Measurements from ENCODE around the gene ITPR2.
"Not testable (repeated sequence)": the region's sequence is repeated elsewhere in the genome, so short reads cannot be mapped to it uniquely, and the experiment has no call there.

The ITPR2 gene

GRCh38 chr12:26614011-26614616 lies 218.9 kb downstream of the ITPR2 start:
- peak; percentile 48 for DNase-seq

- DNase-seq, result no peak
These were observed 220.8 kb downstream of the ITPR2 start for GRCh38 chr12:26612203-26612602.

DNA sequence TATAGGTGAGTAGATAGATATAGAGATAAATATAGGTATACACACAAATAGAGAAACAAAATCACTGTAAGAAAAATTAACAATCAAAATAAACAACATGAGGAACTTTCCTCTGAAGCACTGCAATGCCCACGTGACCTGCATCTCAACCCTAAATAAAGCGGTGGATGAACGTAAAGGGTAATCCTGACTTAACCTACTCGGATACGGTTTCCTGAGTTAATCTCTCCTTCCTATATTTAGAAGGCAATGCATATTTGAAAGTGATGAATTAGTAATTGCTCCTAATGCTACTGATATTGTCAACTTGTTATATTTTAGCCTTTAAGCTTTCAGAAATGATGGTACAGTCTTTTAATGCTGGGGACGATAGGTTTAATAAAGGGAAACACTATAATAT lies 221.4 kb downstream of the ITPR2 start:
- DNase-seq, result no peak

GRCh38 chr12:26610774-26611173 lies 222.2 kb downstream of the ITPR2 start:
- DNase-seq, result no peak

- no peak for DNase-seq
These were observed 223.0 kb downstream of the ITPR2 start for GRCh38 chr12:26609986-26610385.

GRCh38 chr12:26608706-26609105 lies 224.3 kb downstream of the ITPR2 start:
- DNase-seq, result no peak

GRCh38 chr12:26608273-26608672 lies 224.7 kb downstream of the ITPR2 start:
- no peak for DNase-seq

DNA sequence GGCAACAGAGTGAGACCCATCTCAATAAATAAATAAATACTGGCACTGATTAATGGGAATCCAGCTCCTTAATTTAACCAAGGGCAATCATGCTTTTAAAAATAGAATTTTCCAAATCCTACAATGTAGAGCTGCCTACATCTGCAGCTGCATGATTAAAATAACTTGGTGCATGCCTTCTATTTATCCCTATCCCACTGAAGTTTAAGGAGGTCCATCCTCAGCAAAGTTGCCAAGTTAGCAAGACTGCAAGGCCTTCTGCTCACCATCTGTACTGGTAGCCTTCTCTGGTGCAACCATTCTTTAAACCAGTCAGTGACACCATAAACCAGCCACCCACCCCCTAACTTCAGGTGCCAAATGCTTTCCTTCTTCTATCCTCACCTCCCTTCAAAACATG lies 226.1 kb downstream of the ITPR2 start:
- no peak for DNase-seq

- not testable (repeated sequence) for DNase-seq
These were observed 228.2 kb downstream of the ITPR2 start for GRCh38 chr12:26604813-26605212.

GRCh38 chr12:26599096-26599695 lies 233.8 kb downstream of the ITPR2 start:
- DNase-seq, result no peak

- no peak for DNase-seq
These were observed 237.2 kb downstream of the ITPR2 start for GRCh38 chr12:26595806-26596205.

GRCh38 chr12:26580619-26581018 lies 252.4 kb downstream of the ITPR2 start:
- no peak for DNase-seq

DNA sequence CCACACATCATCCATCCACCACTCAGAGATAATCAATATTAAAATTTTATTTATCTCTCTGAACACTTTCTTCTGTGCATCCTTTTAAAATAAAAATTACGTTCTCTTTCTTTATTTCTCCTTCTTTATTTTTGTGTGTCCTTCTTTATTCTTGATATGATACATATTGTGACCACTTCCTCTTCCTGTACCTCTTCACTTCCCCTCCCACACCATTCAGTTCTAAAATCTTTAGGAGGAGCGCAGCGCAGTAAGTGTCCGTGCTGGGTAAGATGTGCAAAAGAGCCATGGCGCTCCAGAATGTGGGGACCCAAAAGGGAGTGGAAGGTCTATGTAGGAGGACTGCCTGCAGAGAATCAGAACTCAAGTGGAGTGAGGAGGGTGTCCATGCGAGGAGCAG lies 256.7 kb downstream of the ITPR2 start:
- DNase-seq, result no peak

- no peak for DNase-seq
These were observed 259.6 kb downstream of the ITPR2 start for GRCh38 chr12:26573225-26573909.

GRCh38 chr12:26572137-26572536 lies 260.9 kb downstream of the ITPR2 start:
- no peak for DNase-seq

DNA sequence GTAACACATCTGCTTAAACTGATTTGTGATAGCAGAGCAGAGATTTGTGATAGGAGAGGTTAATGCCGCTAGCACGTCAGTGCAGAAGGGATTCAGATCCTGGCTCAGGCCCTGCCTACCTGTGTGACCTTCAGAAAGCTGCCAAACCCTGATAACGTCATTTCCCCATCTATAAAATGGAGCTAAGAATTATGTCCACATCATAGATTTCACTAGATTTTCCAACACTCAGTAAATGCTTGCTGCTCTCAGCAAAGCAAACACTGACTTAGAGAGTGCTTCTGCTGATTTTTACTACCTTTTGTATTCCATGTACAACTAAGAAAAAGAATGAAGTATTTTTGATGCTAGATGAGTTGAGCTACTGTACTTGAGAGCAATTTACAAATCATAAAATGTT lies 261.4 kb downstream of the ITPR2 start:
- no peak for DNase-seq

- no peak for DNase-seq
These were observed 265.9 kb downstream of the ITPR2 start for GRCh38 chr12:26567126-26567525.

- no peak for DNase-seq
These were observed 266.3 kb downstream of the ITPR2 start for GRCh38 chr12:26566675-26567074.

- no peak for DNase-seq
These were observed 266.8 kb downstream of the ITPR2 start for GRCh38 chr12:26566186-26566585.

DNA sequence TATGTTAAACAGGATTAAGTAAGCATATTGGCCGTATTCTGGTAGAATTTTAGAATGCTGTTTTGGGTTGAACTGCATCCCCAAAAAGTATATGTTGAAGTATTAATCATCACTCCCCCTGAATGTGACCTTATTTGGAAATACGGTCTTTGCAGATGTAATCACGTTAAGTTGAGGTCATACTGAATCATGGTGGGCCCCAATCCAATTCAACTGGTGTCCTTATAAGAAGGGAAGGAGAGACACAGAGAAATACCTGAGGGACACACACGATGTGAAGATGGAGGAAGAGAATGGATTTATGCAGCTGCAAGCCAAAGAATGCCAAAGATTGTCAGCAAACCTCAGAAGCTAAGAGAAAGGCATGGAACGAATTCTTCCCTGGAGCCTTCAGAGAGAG lies 268.6 kb downstream of the ITPR2 start:
- DNase-seq, result no peak

DNA sequence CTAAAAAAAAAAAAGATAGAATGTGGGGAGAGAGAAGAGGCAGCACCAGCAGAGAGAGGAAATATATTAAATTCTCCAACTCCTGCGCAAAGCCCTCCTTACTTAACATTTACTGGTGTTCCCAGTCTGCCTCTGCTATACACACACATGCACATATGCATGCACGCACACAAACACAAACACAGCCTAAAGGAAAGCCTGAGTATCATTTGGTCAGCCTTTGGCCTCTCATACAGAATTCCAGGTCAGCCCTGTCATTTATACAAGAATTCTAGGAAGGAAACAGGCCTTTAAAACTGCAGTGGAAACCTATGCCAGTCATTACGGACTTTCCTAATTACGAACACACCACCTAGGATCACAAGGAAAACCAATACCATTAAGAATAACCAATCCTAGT lies 269.4 kb downstream of the ITPR2 start:
- no peak for DNase-seq

- DNase-seq, result no peak
These were observed 275.7 kb downstream of the ITPR2 start for GRCh38 chr12:26557326-26557725.

DNA sequence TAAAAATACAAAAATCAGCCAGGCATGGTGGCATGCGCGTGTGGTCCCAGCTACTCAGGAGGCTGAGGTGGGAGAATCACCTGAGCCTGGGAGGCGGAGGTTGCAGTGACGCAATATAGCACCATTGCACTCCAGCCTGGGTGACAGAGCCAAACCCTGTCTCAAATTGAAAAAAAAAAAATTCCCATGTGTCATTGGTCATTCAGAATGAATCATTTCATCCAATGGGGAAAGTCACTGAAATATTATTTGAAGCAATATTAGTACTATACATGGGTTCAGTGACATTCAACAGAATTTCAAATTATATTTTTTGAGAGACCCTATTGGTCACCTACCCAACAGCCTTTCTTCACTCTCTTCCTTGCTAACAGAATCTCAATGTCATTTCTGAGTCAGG lies 276.1 kb downstream of the ITPR2 start:
- no peak for DNase-seq

DNA sequence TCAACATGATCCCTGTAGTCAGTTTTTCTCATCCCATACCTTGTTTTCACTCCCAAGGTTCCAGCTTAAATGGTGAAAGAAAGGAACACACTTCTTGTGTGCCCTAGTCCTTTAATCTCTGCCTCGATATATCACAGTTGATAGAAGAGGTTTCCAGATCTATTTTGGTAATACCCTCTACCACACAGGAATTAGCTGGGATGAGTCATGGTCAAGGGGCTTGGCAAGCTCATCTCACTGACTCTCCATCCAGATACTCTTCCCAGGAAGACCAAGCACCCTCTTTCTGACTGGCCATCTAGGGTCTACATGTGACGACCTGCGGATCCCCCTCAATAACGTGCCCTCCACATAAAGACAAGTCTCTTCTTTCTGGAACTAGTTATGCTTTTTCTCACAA lies 277.9 kb downstream of the ITPR2 start:
- no peak for DNase-seq

GRCh38 chr12:26554332-26554731 lies 278.7 kb downstream of the ITPR2 start:
- no peak for DNase-seq
